GM18511 (cell line): ENCODE results near the gene PPM1B.
"Not testable (repeated sequence)": the region's sequence is repeated elsewhere in the genome, so short reads cannot be mapped to it uniquely, and the experiment has no call there.

Experiments
- ATAC-seq: cut with Tn5 transposase; IDR thresholded peaks from one replicate; pipeline ENCODE4 v1.9.1; 2021; ENCODE audit warnings: mild to moderate bottlenecking, moderate library complexity; ENCODE audit not compliant: unreplicated experiment

Gene PPM1B

GRCh38 chr2:44246840-44247369 is 78.2 kb downstream of the PPM1B start:
- ATAC-seq = no peak

- no peak for ATAC-seq
Observed at GRCh38 chr2:44247924-44248323, 79.2 kb downstream of the PPM1B start.

- not testable (repeated sequence) for ATAC-seq
Observed at GRCh38 chr2:44249269-44249668, 80.6 kb downstream of the PPM1B start.

GRCh38 chr2:44250376-44250775 is 81.7 kb downstream of the PPM1B start:
- ATAC-seq = peak; percentile 75

GRCh38 chr2:44254023-44254422 is 85.3 kb downstream of the PPM1B start:
- ATAC-seq = no peak

GRCh38 chr2:44255704-44256103 is 87.0 kb downstream of the PPM1B start:
- not testable (repeated sequence) for ATAC-seq

- ATAC-seq = not testable (repeated sequence)
Observed at GRCh38 chr2:44257802-44258201, 89.1 kb downstream of the PPM1B start.

- ATAC-seq = no peak
Observed at GRCh38 chr2:44267269-44267795, 98.7 kb downstream of the PPM1B start.

GRCh38 chr2:44267796-44268648 is 99.3 kb downstream of the PPM1B start:
- ATAC-seq = no peak

GRCh38 chr2:44269831-44270230 is 101.2 kb downstream of the PPM1B start:
- ATAC-seq = no peak

- no peak for ATAC-seq
Observed at GRCh38 chr2:44271296-44271695, 102.6 kb downstream of the PPM1B start.

GRCh38 chr2:44273076-44273475 is 104.4 kb downstream of the PPM1B start:
- no peak for ATAC-seq

- no peak for ATAC-seq
Observed at GRCh38 chr2:44273596-44273995, 104.9 kb downstream of the PPM1B start.

- ATAC-seq = no peak
Observed at GRCh38 chr2:44275927-44276303, 107.2 kb downstream of the PPM1B start.

GRCh38 chr2:44277541-44277940 is 108.9 kb downstream of the PPM1B start:
- ATAC-seq = no peak

- no peak for ATAC-seq
Observed at GRCh38 chr2:44280869-44281268, 112.2 kb downstream of the PPM1B start.
